Erythroblast (primary cell): Measurements from ENCODE around the gene NANOGP8.

Experiments
- GATA1 ChIP-seq: IDR thresholded peaks from 2 replicates; pipeline ENCODE4 v1.6.1; 2011; ENCODE audit warnings: low read depth, mild to moderate bottlenecking, control low read depth, low read length, moderate library complexity
- POLR2A ChIP-seq: IDR thresholded peaks from 2 replicates; pipeline ENCODE4 v1.6.1; 2011; ENCODE audit warnings: mild to moderate bottlenecking, low read length

DNA sequence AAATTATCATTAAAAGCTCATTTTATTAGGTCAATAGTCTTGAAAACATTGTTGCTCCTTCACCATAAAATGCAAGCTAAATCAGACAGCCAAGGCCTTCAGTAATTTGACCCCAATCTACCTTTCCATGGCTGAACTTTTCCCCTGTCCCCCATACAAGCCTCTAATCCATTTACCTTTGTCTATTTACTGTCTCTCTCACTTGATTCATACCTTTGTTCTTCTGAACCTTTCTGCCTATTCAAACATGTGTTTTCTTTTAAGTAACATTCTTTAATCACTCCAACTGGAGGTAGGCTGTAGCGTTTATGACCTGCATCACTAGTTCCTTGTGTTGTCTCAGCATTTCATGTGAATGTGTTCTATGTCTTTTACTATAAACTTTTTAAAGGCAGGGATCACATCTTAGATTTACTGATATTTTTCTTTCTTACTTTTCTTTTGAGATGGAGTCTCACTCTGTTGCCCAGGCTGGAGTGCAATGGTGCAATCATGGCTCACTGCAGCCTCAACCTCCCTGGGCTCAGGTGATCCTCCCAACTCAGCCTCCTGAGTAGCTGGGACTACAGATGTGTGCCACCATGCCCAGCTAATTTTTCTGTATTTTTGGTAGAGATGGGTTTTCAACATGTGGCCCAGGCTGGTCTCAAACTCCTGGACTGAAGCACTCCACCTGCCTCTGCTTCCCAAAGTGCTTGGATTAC, 5.2 kb upstream of the NANOGP8 start:
- TF ChIP-seq POLR2A, result no peak
- no peak for TF ChIP-seq GATA1
